RPMI8226 (cell line): Measurements from ENCODE around the gene TMC4.
A peak's percentile ranks its signal among the peaks of the same experiment; 100 is the strongest.
"Not testable (repeated sequence)": the region's sequence is repeated elsewhere in the genome, so short reads cannot be mapped to it uniquely, and the experiment has no call there.

Experiments used
- DNase-seq: peaks from one replicate; pipeline ENCODE4 v3.0.0-alpha.2; 2015

TMC4 gene, protein sequence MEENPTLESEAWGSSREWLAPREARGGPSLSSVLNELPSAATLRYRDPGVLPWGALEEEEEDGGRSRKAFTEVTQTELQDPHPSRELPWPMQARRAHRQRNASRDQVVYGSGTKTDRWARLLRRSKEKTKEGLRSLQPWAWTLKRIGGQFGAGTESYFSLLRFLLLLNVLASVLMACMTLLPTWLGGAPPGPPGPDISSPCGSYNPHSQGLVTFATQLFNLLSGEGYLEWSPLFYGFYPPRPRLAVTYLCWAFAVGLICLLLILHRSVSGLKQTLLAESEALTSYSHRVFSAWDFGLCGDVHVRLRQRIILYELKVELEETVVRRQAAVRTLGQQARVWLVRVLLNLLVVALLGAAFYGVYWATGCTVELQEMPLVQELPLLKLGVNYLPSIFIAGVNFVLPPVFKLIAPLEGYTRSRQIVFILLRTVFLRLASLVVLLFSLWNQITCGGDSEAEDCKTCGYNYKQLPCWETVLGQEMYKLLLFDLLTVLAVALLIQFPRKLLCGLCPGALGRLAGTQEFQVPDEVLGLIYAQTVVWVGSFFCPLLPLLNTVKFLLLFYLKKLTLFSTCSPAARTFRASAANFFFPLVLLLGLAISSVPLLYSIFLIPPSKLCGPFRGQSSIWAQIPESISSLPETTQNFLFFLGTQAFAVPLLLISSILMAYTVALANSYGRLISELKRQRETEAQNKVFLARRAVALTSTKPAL

DNA sequence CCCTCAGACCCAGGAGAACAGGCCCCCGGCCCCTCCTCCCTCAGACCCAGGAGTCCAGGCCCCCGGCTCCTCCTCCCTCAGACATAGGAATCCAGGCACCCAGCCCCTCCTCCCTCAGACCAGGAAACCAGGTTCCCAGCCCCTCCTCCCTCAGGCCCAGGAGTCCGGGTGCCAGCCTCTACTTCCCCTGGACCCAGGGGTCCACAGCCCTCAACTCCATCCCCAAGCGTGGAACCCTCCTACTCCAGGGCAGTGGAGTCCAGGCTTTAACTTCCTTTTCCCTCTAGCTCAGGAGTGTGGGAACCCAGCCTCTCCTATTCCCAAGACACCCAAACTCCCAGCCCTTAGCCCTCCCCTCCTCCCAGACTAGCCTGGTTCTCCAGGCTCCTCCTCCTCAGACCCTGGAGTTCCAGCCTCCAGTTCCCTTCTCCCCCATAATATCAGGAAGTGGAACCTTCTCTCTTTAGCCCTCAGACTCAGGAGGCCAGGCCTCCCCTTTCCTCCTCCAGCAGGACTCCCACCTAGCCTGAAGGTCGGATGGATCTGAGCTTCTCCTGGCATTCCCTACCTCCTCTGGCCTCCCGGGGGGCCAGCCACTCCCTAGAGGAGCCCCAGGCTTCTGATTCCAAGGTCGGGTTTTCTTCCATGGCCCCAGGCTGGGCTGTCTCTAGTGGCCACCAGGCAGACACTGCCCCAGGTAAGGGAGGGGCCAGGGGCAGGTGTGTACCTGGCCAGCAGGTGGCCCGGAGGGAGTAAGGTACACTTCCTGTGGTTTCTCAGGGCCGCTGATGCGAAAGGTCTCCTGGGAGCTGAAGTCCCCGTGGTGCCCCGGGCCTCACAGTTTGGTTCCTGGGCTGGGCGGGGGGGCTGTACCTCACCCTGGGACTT, at the start of gene TMC4:
TSS of gene TMC4 (minus strand) at position 690 of the 888 bp plus-strand sequence. CDS start at position 647, 43 bp downstream.
- DNase-seq = peak; percentile 85

DNA sequence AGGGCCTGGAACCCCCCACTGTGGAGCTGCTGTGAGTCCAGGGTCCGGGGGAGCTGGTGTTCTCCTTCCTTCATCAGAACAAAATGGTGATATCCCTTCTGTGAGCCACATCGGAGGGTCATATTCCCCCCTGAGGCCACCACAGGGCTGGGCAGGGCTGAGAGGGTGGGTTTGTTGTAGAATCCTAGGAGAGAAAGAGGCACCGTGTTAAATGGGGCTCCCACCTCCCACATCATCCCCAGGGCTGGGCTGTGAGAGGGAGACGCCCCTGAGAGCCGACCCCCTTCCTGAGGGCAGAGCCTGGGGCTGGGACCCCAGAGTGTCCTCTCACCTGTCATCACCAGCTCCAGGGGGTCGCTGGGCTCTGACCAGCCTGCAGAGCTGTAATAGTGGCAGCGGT, 49.0 kb upstream of the TMC4 start:
- DNase-seq = not testable (repeated sequence)

GRCh38 chr19:54219702-54220101, 46.7 kb upstream of the TMC4 start:
- not testable (repeated sequence) for DNase-seq

GRCh38 chr19:54218960-54219661, 46.2 kb upstream of the TMC4 start:
- no peak for DNase-seq

DNA sequence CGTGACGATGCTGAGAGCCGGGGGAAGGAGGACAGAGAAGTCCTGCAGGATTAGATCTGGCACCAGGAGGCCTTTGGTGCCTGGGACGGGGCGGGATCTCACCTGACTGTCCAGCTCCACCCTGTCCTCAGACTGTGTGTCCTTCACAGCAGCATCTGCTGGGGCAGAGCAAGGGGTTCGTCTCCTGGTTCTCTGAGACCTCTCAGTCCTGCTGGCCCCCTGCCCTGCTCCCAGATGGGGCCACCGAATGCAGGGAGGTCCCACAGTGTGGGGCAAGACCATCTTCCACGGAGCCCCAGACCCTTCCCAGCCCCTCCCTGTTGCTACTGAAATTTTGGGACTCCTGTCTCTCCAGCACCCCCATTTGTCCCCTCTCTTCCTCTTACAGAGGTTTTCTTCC, 45.3 kb upstream of the TMC4 start:
- DNase-seq = no peak

GRCh38 chr19:54217517-54218247, 44.7 kb upstream of the TMC4 start:
- DNase-seq = not testable (repeated sequence)

- DNase-seq = no peak
Measured at GRCh38 chr19:54216869-54217268, 43.9 kb upstream of the TMC4 start.

- not testable (repeated sequence) for DNase-seq
Measured at GRCh38 chr19:54214734-54215133, 41.8 kb upstream of the TMC4 start.

DNA sequence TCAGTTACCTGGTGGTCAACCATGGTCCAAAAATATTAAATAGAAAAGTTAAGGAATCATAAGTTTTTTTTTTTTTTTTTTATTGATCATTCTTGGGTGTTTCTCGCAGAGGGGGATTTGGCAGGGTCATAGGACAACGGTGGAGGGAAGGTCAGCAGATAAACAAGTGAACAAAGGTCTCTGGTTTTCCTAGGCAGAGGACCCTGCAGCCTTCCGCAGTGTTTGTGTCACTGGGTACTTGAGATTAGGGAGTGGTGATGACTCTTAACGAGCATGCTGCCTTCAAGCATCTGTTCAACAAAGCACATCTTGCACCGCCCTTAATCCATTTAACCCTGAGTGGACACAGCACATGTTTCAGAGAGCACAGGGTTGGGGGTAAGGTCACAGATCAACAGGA, 41.3 kb upstream of the TMC4 start:
- not testable (repeated sequence) for DNase-seq

DNA sequence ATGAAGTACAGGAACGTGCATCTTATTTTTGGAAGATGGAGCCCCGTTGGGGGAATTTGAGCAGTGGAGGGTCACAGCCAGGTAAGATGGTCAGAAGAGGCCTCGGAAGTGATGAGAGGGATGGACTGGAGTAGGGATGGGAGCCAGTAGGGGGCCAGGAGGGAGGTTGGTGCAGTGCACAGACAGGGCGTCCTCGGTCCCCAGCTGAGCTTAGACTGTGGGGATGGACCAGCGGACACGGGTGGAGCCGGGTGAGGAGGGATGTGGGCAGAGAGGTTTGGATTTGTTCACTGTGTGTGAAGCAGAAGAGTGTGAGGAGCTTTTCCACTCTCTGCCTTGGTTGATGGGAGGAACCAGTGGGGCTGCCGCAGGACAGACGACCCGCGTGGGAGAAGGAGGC, 38.3 kb upstream of the TMC4 start:
- no peak for DNase-seq

DNA sequence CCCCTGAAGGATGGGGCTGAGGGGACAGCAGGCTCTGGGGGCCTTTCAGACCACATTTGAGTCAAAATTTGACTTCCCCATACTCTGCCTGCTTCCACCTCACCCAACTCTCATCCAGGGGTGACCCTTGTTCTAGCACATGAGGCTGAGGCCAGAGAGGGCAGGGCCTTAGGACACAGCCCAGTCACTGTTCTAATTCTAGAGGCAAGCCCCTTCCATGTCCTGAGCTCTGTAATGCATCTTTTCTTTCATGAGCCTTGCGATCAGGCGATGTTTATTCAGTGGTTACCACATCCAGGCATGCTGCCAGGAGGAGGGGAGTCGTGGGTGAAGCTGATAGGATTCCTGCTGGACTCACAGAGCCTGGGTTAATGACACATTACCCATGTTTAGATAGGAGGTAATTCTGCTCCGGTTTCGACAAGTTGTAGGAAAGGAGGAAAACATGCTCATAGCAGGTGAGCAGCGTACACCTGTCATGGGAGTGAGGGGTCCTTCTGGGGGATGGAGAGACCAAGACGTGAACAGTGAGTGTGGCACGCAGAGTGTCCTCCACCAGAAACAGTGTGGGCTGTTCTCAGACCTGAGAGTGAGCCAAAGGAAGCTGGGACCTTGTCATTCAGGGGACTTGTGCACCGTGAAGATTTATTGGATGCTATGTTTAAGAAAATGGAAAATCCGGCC, 37.0 kb upstream of the TMC4 start:
- DNase-seq = peak; percentile 84

GRCh38 chr19:54209058-54209810, 36.3 kb upstream of the TMC4 start:
- no peak for DNase-seq

GRCh38 chr19:54208784-54209057, 35.8 kb upstream of the TMC4 start:
- DNase-seq = no peak

GRCh38 chr19:54207983-54208783, 35.2 kb upstream of the TMC4 start:
- DNase-seq = peak; percentile 96

DNA sequence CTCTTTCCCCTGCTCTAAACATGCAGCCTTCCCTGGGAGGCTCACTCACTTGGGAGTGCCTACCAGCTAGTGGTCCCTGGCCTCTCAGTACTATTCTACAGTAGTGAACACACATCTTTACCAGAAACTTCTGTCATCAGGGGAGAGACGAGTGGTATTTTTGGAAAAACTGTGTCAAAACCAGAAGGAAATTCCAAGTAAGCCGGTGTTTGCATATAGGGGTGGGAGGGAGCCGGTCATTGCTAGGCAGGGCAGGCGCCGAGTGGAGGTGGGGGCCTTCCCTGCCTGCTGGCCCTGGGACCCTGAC, 34.7 kb upstream of the TMC4 start:
- DNase-seq = no peak

GRCh38 chr19:54207193-54207592, 34.2 kb upstream of the TMC4 start:
- DNase-seq = not testable (repeated sequence)

DNA sequence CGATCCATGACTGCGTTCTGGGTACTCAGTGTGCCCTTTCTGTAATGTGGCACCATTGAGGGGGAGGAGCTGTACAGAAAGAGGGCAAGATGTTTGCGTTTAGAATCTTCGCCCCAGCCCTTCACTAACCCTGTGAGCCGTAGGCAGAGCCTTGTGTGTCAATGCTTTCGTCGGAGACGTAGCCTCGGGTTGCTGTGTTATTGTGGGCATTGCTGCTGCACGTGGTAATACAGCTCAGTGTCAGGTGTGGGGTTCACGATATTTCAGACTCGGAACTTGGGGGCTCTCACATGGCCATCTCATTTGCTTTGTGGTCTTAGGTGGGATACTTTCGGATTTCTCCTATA, 33.8 kb upstream of the TMC4 start:
- DNase-seq = no peak

- no peak for DNase-seq
Measured at GRCh38 chr19:54206030-54206830, 33.3 kb upstream of the TMC4 start.

DNA sequence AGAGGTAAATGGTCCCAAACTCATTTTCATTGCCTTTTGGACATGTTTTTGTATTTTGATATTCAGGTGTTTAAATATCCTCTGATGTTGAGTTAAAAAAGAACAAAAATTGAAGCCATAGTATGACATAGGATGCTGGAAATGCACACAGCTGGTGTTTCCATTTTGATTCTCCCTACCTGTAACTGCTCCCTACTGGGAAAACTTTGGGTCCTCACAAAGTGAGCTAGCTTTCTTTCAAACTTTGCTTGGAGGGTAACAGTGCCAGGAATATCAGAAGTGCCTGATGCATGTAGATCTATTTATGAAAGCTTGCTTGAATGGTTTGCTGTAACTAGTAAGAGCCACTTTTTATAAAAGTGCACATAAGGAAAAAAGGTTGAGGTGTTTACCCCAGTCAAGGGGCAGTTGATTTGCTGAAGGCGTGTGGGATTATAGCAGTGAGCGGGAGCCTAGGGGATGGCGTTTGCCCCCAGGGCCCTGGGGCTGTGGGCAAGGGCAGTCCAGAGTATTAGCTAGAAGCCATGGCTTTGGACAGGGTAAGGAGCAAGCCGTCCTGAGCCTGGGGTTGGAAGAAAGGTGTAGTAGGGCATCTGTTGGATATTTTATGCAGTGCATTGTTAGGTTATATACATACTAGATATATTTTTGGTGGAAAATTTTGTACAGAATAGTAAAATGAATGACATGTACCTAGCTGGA, 32.0 kb upstream of the TMC4 start:
- no peak for DNase-seq
